MM.1S (cell line): ENCODE results near the gene GSN.

ENCODE experiments used
- DNase-seq: peaks from one replicate; pipeline ENCODE4 v3.0.0-alpha.2; 2015
- H2AFZ ChIP-seq: fragments of 300-600 bp; sonication (generic); 2 replicates; pipeline ENCODE4 v1.6.0; 2016; ENCODE audit warnings: antibody characterized with exemption, low read length
- H3F3A ChIP-seq: fragments of 300-600 bp; sonication (generic); 2 replicates; pipeline ENCODE4 v1.6.1; 2016; ENCODE audit warnings: mild to moderate bottlenecking, antibody characterized with exemption, low read length, moderate library complexity, mixed read lengths; ENCODE audit not compliant: insufficient read depth
- H3K27ac ChIP-seq: fragments of 300-600 bp; sonication (generic); 2 replicates; pipeline ENCODE4 v1.5.1; 2016; ENCODE audit warnings: mild to moderate bottlenecking, low read length
- H3K27me3 ChIP-seq: fragments of 300-600 bp; sonication (generic); replicated peaks from 2 replicates; pipeline ENCODE4 v1.6.0; 2016; ENCODE audit warnings: low read length; ENCODE audit not compliant: insufficient read depth
- H3K36me3 ChIP-seq: fragments of 300-600 bp; sonication (generic); replicated peaks from 2 replicates; pipeline ENCODE4 v1.6.1; 2016; ENCODE audit warnings: mild to moderate bottlenecking, low read length, mixed read lengths; ENCODE audit not compliant: insufficient read depth
- H3K4me1 ChIP-seq: fragments of 300-600 bp; sonication (generic); 2 replicates; pipeline ENCODE4 v1.6.1; 2016; ENCODE audit warnings: low read length, mixed read lengths
- H3K4me2 ChIP-seq: fragments of 300-600 bp; sonication (generic); 2 replicates; pipeline ENCODE4 v1.6.0; 2016; ENCODE audit warnings: low read depth, low read length
- H3K4me3 ChIP-seq: fragments of 300-600 bp; sonication (generic); 2 replicates; pipeline ENCODE4 v1.5.1; 2016; ENCODE audit warnings: low read length, mixed read lengths
- H3K79me2 ChIP-seq: fragments of 300-600 bp; sonication (generic); 2 replicates; pipeline ENCODE4 v1.6.1; 2016; ENCODE audit warnings: mixed run types, low read length, mixed read lengths
- H3K9ac ChIP-seq: fragments of 300-600 bp; sonication (generic); 2 replicates; pipeline ENCODE4 v1.6.1; 2016; ENCODE audit warnings: low read length, mixed read lengths
- H3K9me2 ChIP-seq: fragments of 300-600 bp; sonication (generic); replicated peaks from 2 replicates; pipeline ENCODE4 v1.6.1; 2016; ENCODE audit warnings: mild to moderate bottlenecking, low read length, mixed read lengths; ENCODE audit not compliant: insufficient read depth
- H3K9me3 ChIP-seq: fragments of 300-600 bp; sonication (generic); replicated peaks from 2 replicates; pipeline ENCODE4 v1.6.1; 2016; ENCODE audit warnings: mild to moderate bottlenecking, low read length, mixed read lengths; ENCODE audit not compliant: insufficient read depth
- H4K20me1 ChIP-seq: fragments of 300-600 bp; sonication (generic); 2 replicates; pipeline ENCODE4 v1.6.1; 2016; ENCODE audit warnings: mild to moderate bottlenecking, low read length, moderate library complexity, mixed read lengths; ENCODE audit not compliant: insufficient read depth
- CTCF ChIP-seq: fragments of 300-600 bp; sonication (generic); IDR thresholded peaks from 2 replicates; pipeline ENCODE4 v1.5.1; 2016; ENCODE audit warnings: antibody characterized with exemption, low read length, mixed read lengths
- EZH2 ChIP-seq: fragments of 300-600 bp; sonication (generic); optimal IDR thresholded peaks from 2 replicates; pipeline ENCODE3; 2017; ENCODE audit warnings: low read depth, mild to moderate bottlenecking, antibody characterized with exemption, low read length, mixed read lengths
- EZH2phosphoT487 ChIP-seq: fragments of 300-600 bp; sonication (generic); IDR thresholded peaks from 2 replicates; pipeline ENCODE4 v1.6.1; 2018; ENCODE audit warnings: antibody characterized with exemption, low read length

GSN gene

GRCh38 chr9:121259498-121259897 lies 8.5 kb upstream of the GSN start:
- no peak for DNase-seq
- Histone ChIP-seq H3K27ac (no peak overlapping the region), H3K9ac (no peak overlapping the region), H3K27me3 (no peaks in the 10 kb centered on the region), H3K9me3 (no peaks in the 10 kb centered on the region), H4K20me1 (no peaks in the 10 kb centered on the region), H2AFZ (no peak overlapping the region), H3K79me2 (no peaks in the 10 kb centered on the region), H3F3A (no peaks in the 10 kb centered on the region), H3K4me2 (no peak overlapping the region), H3K4me3 (no peak overlapping the region), H3K4me1 (no peaks in the 10 kb centered on the region), H3K36me3 (no peaks in the 10 kb centered on the region), H3K9me2 (no peaks in the 10 kb centered on the region)
- TF ChIP-seq EZH2 = no peak

- Histone ChIP-seq H3K4me2 (no peak overlapping the region), H3K9me2 (no peaks in the 10 kb centered on the region), H3K79me2 (no peaks in the 10 kb centered on the region), H3K27ac (no peak overlapping the region), H3F3A (no peaks in the 10 kb centered on the region), H3K9ac (no peak overlapping the region), H3K4me3 (no peak overlapping the region), H2AFZ (no peak overlapping the region), H4K20me1 (no peaks in the 10 kb centered on the region), H3K9me3 (no peaks in the 10 kb centered on the region), H3K27me3 (no peaks in the 10 kb centered on the region), H3K36me3 (no peaks in the 10 kb centered on the region), H3K4me1 (no peaks in the 10 kb centered on the region)
- no peak for TF ChIP-seq CTCF
- TF ChIP-seq EZH2phosphoT487 = no peak
- TF ChIP-seq EZH2 = no peak
- DNase-seq = no peak
Observed at GRCh38 chr9:121259935-121260334, 8.0 kb upstream of the GSN start.

GRCh38 chr9:121260457-121261106 lies 7.4 kb upstream of the GSN start:
- Histone ChIP-seq H3K4me1 (no peaks in the 10 kb centered on the region), H3K79me2 (no peaks in the 10 kb centered on the region), H3F3A (no peaks in the 10 kb centered on the region), H3K4me2 (no peak overlapping the region), H4K20me1 (no peaks in the 10 kb centered on the region), H3K9me2 (no peaks in the 10 kb centered on the region), H3K9ac (no peak overlapping the region), H3K27ac (no peak overlapping the region), H2AFZ (no peak overlapping the region), H3K4me3 (no peak overlapping the region), H3K27me3 (no peaks in the 10 kb centered on the region), H3K9me3 (no peaks in the 10 kb centered on the region), H3K36me3 (no peaks in the 10 kb centered on the region)
- no peak for DNase-seq
- TF ChIP-seq EZH2 (no peak), EZH2phosphoT487 (no peak), CTCF (no peak)

- Histone ChIP-seq H3K9me2 (no peaks in the 10 kb centered on the region), H4K20me1 (no peaks in the 10 kb centered on the region), H3K9me3 (no peaks in the 10 kb centered on the region), H3K36me3 (no peaks in the 10 kb centered on the region), H3F3A (no peaks in the 10 kb centered on the region), H2AFZ (no peak overlapping the region), H3K27me3 (no peaks in the 10 kb centered on the region), H3K9ac (no peak overlapping the region), H3K27ac (no peak overlapping the region), H3K4me3 (no peak overlapping the region), H3K4me2 (no peak overlapping the region), H3K79me2 (no peaks in the 10 kb centered on the region), H3K4me1 (no peaks in the 10 kb centered on the region)
- no peak for DNase-seq
- no peak for TF ChIP-seq EZH2
- TF ChIP-seq EZH2phosphoT487 = no peak
- TF ChIP-seq CTCF = no peak
Observed at GRCh38 chr9:121261107-121261460, 6.9 kb upstream of the GSN start.
